GM12875 (cell line): Measurements from ENCODE around the gene OPTN.

ENCODE experiments used
- H3K4me3 ChIP-seq: one replicate; pipeline ENCODE4 v1.5.1; 2011; ENCODE audit warnings: low read depth, low read length, control low read depth
- CTCF ChIP-seq: IDR thresholded peaks from 2 replicates; pipeline ENCODE4 v1.5.1; 2011; ENCODE audit warnings: low read depth, mild to moderate bottlenecking, control low read depth, inconsistent platforms, low read length, moderate library complexity, borderline replicate concordance; ENCODE audit not compliant: insufficient read depth

The OPTN gene

GRCh38 chr10:13182424-13182823, 82.5 kb downstream of the OPTN start:
- TF ChIP-seq CTCF: no peak
- no peak overlapping the region for H3K4me3 ChIP-seq

GRCh38 chr10:13183625-13184024, 83.7 kb downstream of the OPTN start:
- H3K4me3 ChIP-seq: no peak overlapping the region
- TF ChIP-seq CTCF: no peak

- H3K4me3 ChIP-seq: no peak overlapping the region
- TF ChIP-seq CTCF: no peak
Measured at GRCh38 chr10:13184276-13184675, 84.3 kb downstream of the OPTN start.

GRCh38 chr10:13184730-13185514, 85.0 kb downstream of the OPTN start:
- H3K4me3 ChIP-seq: no peak overlapping the region
- TF ChIP-seq CTCF: no peak

- TF ChIP-seq CTCF: no peak
- H3K4me3 ChIP-seq: no peak overlapping the region
Measured at GRCh38 chr10:13187135-13187534, 87.2 kb downstream of the OPTN start.
